Chondrocyte (in vitro differentiated cells): ENCODE results near the gene ATP1A3. TPM values are rescaled to one million over a fixed set of nuclear protein-coding genes. Genes with fewer than 3 reads are reported as not detected.

Experiments
- DNase-seq: peaks from one replicate; pipeline ENCODE4 v3.0.0; 2021; ENCODE audit warnings: mixed read lengths, low spot score
- H3K27ac Mint-ChIP-seq: one replicate; pipeline ENCODE4 v1.8.0; 2021; ENCODE audit warnings: mild to moderate bottlenecking, moderate library complexity, mixed read lengths; ENCODE audit not compliant: unreplicated experiment
- H3K27me3 Mint-ChIP-seq: 2 replicates; pipeline ENCODE4 v1.8.0; 2021; ENCODE audit warnings: low read depth, mixed read lengths
- H3K36me3 Mint-ChIP-seq: 2 replicates; pipeline ENCODE4 v1.8.0; 2021; ENCODE audit warnings: low read depth, mixed read lengths
- H3K4me1 Mint-ChIP-seq: 2 replicates; pipeline ENCODE4 v1.8.0; 2021; ENCODE audit warnings: low read depth, mild to moderate bottlenecking, mixed read lengths
- H3K4me3 Mint-ChIP-seq: one replicate; pipeline ENCODE4 v1.8.0; 2021; ENCODE audit warnings: mild to moderate bottlenecking, moderate library complexity, mixed read lengths; ENCODE audit not compliant: unreplicated experiment
- H3K9me3 Mint-ChIP-seq: 2 replicates; pipeline ENCODE4 v1.8.0; 2021; ENCODE audit warnings: low read depth, mixed read lengths
- CTCF ChIP-seq: fragments of 200-600 bp; sonication (generic); IDR thresholded peaks from 2 replicates; pipeline ENCODE4 v1.5.0; 2021; ENCODE audit warnings: antibody characterized with exemption, mild to moderate bottlenecking, moderate library complexity
- total RNA-seq: library from RNA; stranded (reverse); gene quantifications from 3 replicates; pipeline ENCODE4 v1.2.1, GENCODE V29; 2021

The ATP1A3 gene
- total RNA-seq, 1 donor from 2014 or later = 0.85 TPM

GRCh38 chr19:41922585-41922984 lies 71.4 kb downstream of the ATP1A3 start:
- no peak for DNase-seq
- peaks cover 2% of the 10 kb centered on the region for H3K36me3 Mint-ChIP-seq
- H3K27ac Mint-ChIP-seq = no peak overlapping the region
- H3K9me3 Mint-ChIP-seq = no peaks in the 10 kb centered on the region
- no peak for TF ChIP-seq CTCF
- no peaks in the 10 kb centered on the region for H3K4me1 Mint-ChIP-seq
- H3K27me3 Mint-ChIP-seq = peaks cover 15% of the 10 kb centered on the region
- H3K4me3 Mint-ChIP-seq = no peak overlapping the region

GRCh38 chr19:41921577-41922576 lies 72.2 kb downstream of the ATP1A3 start:
- Mint-ChIP-seq H3K36me3 (peaks cover 2% of the 10 kb centered on the region), H3K4me3 (no peak overlapping the region), H3K27ac (no peak overlapping the region), H3K27me3 (peaks cover 15% of the 10 kb centered on the region), H3K4me1 (no peaks in the 10 kb centered on the region), H3K9me3 (no peaks in the 10 kb centered on the region)
- TF ChIP-seq CTCF = no peak
- no peak for DNase-seq

GRCh38 chr19:41920882-41921576 lies 73.0 kb downstream of the ATP1A3 start:
- no peak overlapping the region for H3K4me3 Mint-ChIP-seq
- H3K9me3 Mint-ChIP-seq = no peaks in the 10 kb centered on the region
- DNase-seq = no peak
- TF ChIP-seq CTCF = no peak
- no peak overlapping the region for H3K27ac Mint-ChIP-seq
- H3K27me3 Mint-ChIP-seq = peaks cover 15% of the 10 kb centered on the region
- H3K36me3 Mint-ChIP-seq = peaks cover 2% of the 10 kb centered on the region
- no peaks in the 10 kb centered on the region for H3K4me1 Mint-ChIP-seq

- no peak for TF ChIP-seq CTCF
- peaks cover 2% of the 10 kb centered on the region for H3K36me3 Mint-ChIP-seq
- DNase-seq = no peak
- H3K9me3 Mint-ChIP-seq = no peaks in the 10 kb centered on the region
- no peak overlapping the region for H3K27ac Mint-ChIP-seq
- H3K4me1 Mint-ChIP-seq = no peaks in the 10 kb centered on the region
- H3K4me3 Mint-ChIP-seq = no peak overlapping the region
- H3K27me3 Mint-ChIP-seq = peaks cover 15% of the 10 kb centered on the region
Measured at GRCh38 chr19:41919948-41920712, 73.9 kb downstream of the ATP1A3 start.
